HG03457 (cell line): ENCODE results near the gene CSNK1A1.

ENCODE experiments used
- ATAC-seq: cut with Tn5 transposase; IDR thresholded peaks from one replicate; pipeline ENCODE4 v1.9.1; 2021; ENCODE audit warnings: moderate number of reproducible peaks; ENCODE audit not compliant: unreplicated experiment

CSNK1A1 gene

DNA sequence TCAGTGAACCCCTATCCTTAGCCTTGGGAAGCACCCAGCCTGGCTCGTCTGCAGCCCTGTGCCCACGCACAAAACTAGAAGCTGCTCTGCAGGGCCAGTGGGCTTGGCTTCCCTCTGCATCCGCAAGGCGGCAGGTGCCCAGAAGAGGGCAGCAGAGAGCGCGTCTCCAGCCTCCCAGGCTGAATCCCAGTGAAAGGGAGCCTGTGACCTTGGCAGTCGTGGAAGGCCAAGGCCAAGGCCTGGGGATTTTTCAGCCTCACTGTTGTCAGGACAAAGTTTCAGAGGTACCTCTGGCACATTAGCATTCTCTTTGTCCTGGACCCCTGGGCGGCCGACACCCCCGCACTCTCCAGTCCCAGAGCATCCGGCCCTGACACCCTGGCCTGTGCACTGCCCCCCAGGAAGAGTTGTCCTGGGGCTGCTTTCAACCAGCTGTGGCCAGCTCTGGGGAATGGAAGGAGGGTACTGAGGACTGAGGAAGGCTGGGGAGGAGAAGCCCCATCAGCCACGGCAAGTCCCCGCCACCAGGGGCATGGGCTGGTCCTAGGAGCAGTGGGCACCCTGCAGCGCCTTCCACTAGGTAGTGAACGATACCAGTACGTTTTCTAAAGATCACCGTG, 108.6 kb downstream of the CSNK1A1 start:
- no peak for ATAC-seq
